A673 (cell line): ENCODE data around the gene RD3L.

ENCODE experiments used
- EZH2 ChIP-seq: fragments of 200-600 bp; sonication (generic); IDR thresholded peaks from 2 replicates; pipeline ENCODE4 v1.6.1; 2017; ENCODE audit warnings: borderline replicate concordance, low read depth, mild to moderate bottlenecking, mixed read lengths, antibody characterized with exemption, low read length; ENCODE audit not compliant: poor library complexity, severe bottlenecking
- TF ChIP-seq, protein P1 (sequence below): fragments of 300-800, 200-600 bp; sonication (generic); conservative IDR thresholded peaks from 2 replicates; pipeline ENCODE4 v1.5.1; 2017; ENCODE audit warnings: low read depth, mild to moderate bottlenecking, antibody characterized with exemption, low read length, moderate library complexity, mixed read lengths

GRCh38 chr14:103909531-103910261, 32.6 kb downstream of the RD3L start:
- TF ChIP-seq, protein P1, sequence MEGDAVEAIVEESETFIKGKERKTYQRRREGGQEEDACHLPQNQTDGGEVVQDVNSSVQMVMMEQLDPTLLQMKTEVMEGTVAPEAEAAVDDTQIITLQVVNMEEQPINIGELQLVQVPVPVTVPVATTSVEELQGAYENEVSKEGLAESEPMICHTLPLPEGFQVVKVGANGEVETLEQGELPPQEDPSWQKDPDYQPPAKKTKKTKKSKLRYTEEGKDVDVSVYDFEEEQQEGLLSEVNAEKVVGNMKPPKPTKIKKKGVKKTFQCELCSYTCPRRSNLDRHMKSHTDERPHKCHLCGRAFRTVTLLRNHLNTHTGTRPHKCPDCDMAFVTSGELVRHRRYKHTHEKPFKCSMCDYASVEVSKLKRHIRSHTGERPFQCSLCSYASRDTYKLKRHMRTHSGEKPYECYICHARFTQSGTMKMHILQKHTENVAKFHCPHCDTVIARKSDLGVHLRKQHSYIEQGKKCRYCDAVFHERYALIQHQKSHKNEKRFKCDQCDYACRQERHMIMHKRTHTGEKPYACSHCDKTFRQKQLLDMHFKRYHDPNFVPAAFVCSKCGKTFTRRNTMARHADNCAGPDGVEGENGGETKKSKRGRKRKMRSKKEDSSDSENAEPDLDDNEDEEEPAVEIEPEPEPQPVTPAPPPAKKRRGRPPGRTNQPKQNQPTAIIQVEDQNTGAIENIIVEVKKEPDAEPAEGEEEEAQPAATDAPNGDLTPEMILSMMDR: no peak
- TF ChIP-seq EZH2: no peak
